CD4-positive, alpha-beta memory T cell (primary cell): ENCODE measurements around the gene OR2T6. TPM values are rescaled to one million over a fixed set of nuclear protein-coding genes. Genes with fewer than 3 reads are reported as not detected.

Experiments
- CTCF ChIA-PET: fragments of 350-600 bp; sonication (Branson Sonifier 250); formaldehyde crosslinking; loops from one replicate; lab custom pipeline; 2021; ENCODE audit warnings: inconsistent platforms; ENCODE audit not compliant: partially characterized antibody; lab: Charles Lee
- POLR2A ChIA-PET: fragments of 350-600 bp; sonication (Branson Sonifier 250); formaldehyde crosslinking; loops from one replicate; lab custom pipeline; 2021; ENCODE audit not compliant: partially characterized antibody; lab: Charles Lee
- DNase-seq, 5 donors: peaks; one replicate each; pipeline versions ENCODE4 v3.0.0 to v3.0.0-alpha.2; 2020 to 2022; ENCODE audit warnings: mixed read lengths in 1 of 5
- H3K27ac ChIP-seq: one replicate; pipeline ENCODE4 v1.7.0; 2013; ENCODE audit warnings: low read depth, low read length
- H3K27me3 ChIP-seq: 2 replicates; pipeline ENCODE4 v1.7.0; 2013; ENCODE audit warnings: mild to moderate bottlenecking, low read length, moderate library complexity; ENCODE audit not compliant: insufficient read depth
- H3K36me3 ChIP-seq: 2 replicates; pipeline ENCODE4 v1.7.0; 2013; ENCODE audit warnings: mild to moderate bottlenecking, low read length, moderate library complexity; ENCODE audit not compliant: insufficient read depth
- H3K4me1 ChIP-seq: 2 replicates; pipeline ENCODE4 v1.7.0; 2013; ENCODE audit warnings: mild to moderate bottlenecking, low read length, moderate library complexity; ENCODE audit not compliant: insufficient read depth
- H3K4me3 ChIP-seq, 2 donors: one replicate each; pipeline ENCODE4 v1.7.0; 2013; ENCODE audit warnings: low read length in 2 of 2, mild to moderate bottlenecking in 1 of 2
- H3K9me3 ChIP-seq, 2 donors: one replicate each; pipeline ENCODE4 v1.7.0; 2013; ENCODE audit warnings: low read length in 2 of 2, control low read depth in 1 of 2; ENCODE audit not compliant: control insufficient read depth in 1 of 2
- H3K27ac Mint-ChIP-seq, 7 donors: one replicate each; pipeline ENCODE4 v1.8.0; 2020 to 2021; ENCODE audit warnings: mixed read lengths in 7 of 7, mild to moderate bottlenecking in 6 of 7, inconsistent platforms in 3 of 7, moderate library complexity in 3 of 7
- H3K27me3 Mint-ChIP-seq, 2 donors: one replicate each; pipeline ENCODE4 v1.8.0; 2020 to 2021; ENCODE audit warnings: mixed read lengths in 2 of 2
- H3K36me3 Mint-ChIP-seq, 2 donors: one replicate each; pipeline ENCODE4 v1.8.0; 2020 to 2021; ENCODE audit warnings: mixed read lengths in 2 of 2, inconsistent platforms in 1 of 2, mild to moderate bottlenecking in 1 of 2
- H3K4me1 Mint-ChIP-seq, 4 donors: one replicate each; pipeline ENCODE4 v1.8.0; 2020 to 2021; ENCODE audit warnings: mixed read lengths in 4 of 4, mild to moderate bottlenecking in 1 of 4
- H3K4me3 Mint-ChIP-seq, 8 donors: one replicate each; pipeline ENCODE4 v1.8.0; 2020 to 2021; ENCODE audit warnings: mixed read lengths in 8 of 8, mild to moderate bottlenecking in 7 of 8, moderate library complexity in 6 of 8, inconsistent platforms in 3 of 8
- H3K9me3 Mint-ChIP-seq, 8 donors: one replicate each; pipeline ENCODE4 v1.8.0; 2020 to 2021; ENCODE audit warnings: mixed read lengths in 8 of 8, mild to moderate bottlenecking in 5 of 8, inconsistent platforms in 3 of 8, moderate library complexity in 1 of 8
- intact Hi-C: fragments of 100-400 bp; cut with micrococcal nuclease; formaldehyde crosslinking; loops from one replicate; pipeline ENCODE4 v1.15.1; 2023
- polyA plus RNA-seq, 2 donors: library from polyadenylated mRNA; unstranded; fragments of 300-500 nt; fragmentation: Illumina TruSeq; gene quantifications; one replicate each; pipeline ENCODE4 v1.2.3, GENCODE V29; 2021
- total RNA-seq, 2 experiments: library from RNA; stranded (reverse); gene quantifications; one replicate each; pipeline ENCODE4 v1.2.3, GENCODE V29; 2021

Gene OR2T6
- total and polyA plus RNA-seq, 4 experiments from 2014 or later = not detected

- DNase-seq = no peak
- CTCF ChIA-PET = no interaction called here
- H3K27me3 ChIP-seq = no peaks in the 10 kb centered on the region
- H3K9me3 ChIP-seq = no peaks in the 10 kb centered on the region
- Mint-ChIP-seq H3K4me1 (peaks cover 0 to 7% (median under 1%) of the 10 kb centered on the region in 4 donors), H3K27ac (no peak overlapping the region), H3K9me3 (peaks cover 0 to 6% (median 0%) of the 10 kb centered on the region in 8 donors), H3K4me3 (no peak overlapping the region), H3K27me3 (peaks cover 0 to 5% of the 10 kb centered on the region in 2 donors), H3K36me3 (no peaks in the 10 kb centered on the region)
- no peaks in the 10 kb centered on the region for H3K36me3 ChIP-seq
- H3K27ac ChIP-seq = no peak overlapping the region
- no peak overlapping the region for H3K4me3 ChIP-seq
- intact Hi-C loops = no loop called here
- POLR2A ChIA-PET = no interaction called here
- H3K4me1 ChIP-seq = no peaks in the 10 kb centered on the region
Observed at GRCh38 chr1:248373761-248374160, 1.8 kb upstream of the OR2T6 start.

- DNase-seq = no peak
- Histone ChIP-seq H3K4me3 (no peak overlapping the region), H3K27me3 (no peaks in the 10 kb centered on the region), H3K4me1 (no peaks in the 10 kb centered on the region), H3K9me3 (no peaks in the 10 kb centered on the region), H3K36me3 (no peaks in the 10 kb centered on the region), H3K27ac (no peak overlapping the region)
- H3K9me3 Mint-ChIP-seq = peaks cover 0 to 1% (median 0%) of the 10 kb centered on the region in 8 donors
- H3K27me3 Mint-ChIP-seq = peaks cover 0 to 7% of the 10 kb centered on the region in 2 donors
- ChIA-PET CTCF (no interaction called here), POLR2A (no interaction called here)
- H3K4me3 Mint-ChIP-seq = no peak overlapping the region
- intact Hi-C loops = no loop called here
- H3K36me3 Mint-ChIP-seq = no peaks in the 10 kb centered on the region
- H3K4me1 Mint-ChIP-seq = peaks cover 0 to 7% (median under 1%) of the 10 kb centered on the region in 4 donors
- no peak overlapping the region for H3K27ac Mint-ChIP-seq
Observed at GRCh38 chr1:248376916-248377315, 1.4 kb downstream of the OR2T6 start.

- H3K27me3 Mint-ChIP-seq = peaks cover 0 to 6% of the 10 kb centered on the region in 2 donors
- Histone ChIP-seq H3K4me1 (no peaks in the 10 kb centered on the region), H3K27ac (no peak overlapping the region), H3K4me3 (no peak overlapping the region), H3K27me3 (no peaks in the 10 kb centered on the region), H3K9me3 (no peaks in the 10 kb centered on the region), H3K36me3 (no peaks in the 10 kb centered on the region)
- no peaks in the 10 kb centered on the region for H3K9me3 Mint-ChIP-seq
- no peak overlapping the region for H3K4me3 Mint-ChIP-seq
- DNase-seq = no peak
- H3K4me1 Mint-ChIP-seq = no peaks in the 10 kb centered on the region
- no peaks in the 10 kb centered on the region for H3K36me3 Mint-ChIP-seq
- POLR2A ChIA-PET = no interaction called here
- CTCF ChIA-PET = no interaction called here
- intact Hi-C loops = no loop called here
- H3K27ac Mint-ChIP-seq = no peak overlapping the region
Observed at GRCh38 chr1:248380854-248381253, 5.3 kb downstream of the OR2T6 start.

GRCh38 chr1:248388426-248388825, 12.9 kb downstream of the OR2T6 start:
- no peak for DNase-seq
- Mint-ChIP-seq H3K36me3 (no peaks in the 10 kb centered on the region), H3K9me3 (peaks cover 0 to 3% (median 0%) of the 10 kb centered on the region in 8 donors), H3K27ac (no peak overlapping the region), H3K4me1 (no peaks in the 10 kb centered on the region), H3K27me3 (peaks cover 11 to 14% of the 10 kb centered on the region in 2 donors), H3K4me3 (no peak overlapping the region)
- CTCF ChIA-PET = no interaction called here
- intact Hi-C loops = no loop called here
- Histone ChIP-seq H3K9me3 (no peaks in the 10 kb centered on the region), H3K36me3 (no peaks in the 10 kb centered on the region), H3K4me3 (no peak overlapping the region), H3K4me1 (no peaks in the 10 kb centered on the region), H3K27ac (no peak overlapping the region), H3K27me3 (no peaks in the 10 kb centered on the region)
- POLR2A ChIA-PET = no interaction called here

GRCh38 chr1:248393050-248393449, 17.5 kb downstream of the OR2T6 start:
- H3K4me1 ChIP-seq = no peaks in the 10 kb centered on the region
- H3K4me3 Mint-ChIP-seq = no peak overlapping the region
- CTCF ChIA-PET = no interaction called here
- H3K27me3 Mint-ChIP-seq = peaks cover 13 to 17% of the 10 kb centered on the region in 2 donors
- no peak overlapping the region for H3K27ac ChIP-seq
- DNase-seq = no peak
- H3K9me3 ChIP-seq = no peaks in the 10 kb centered on the region
- H3K36me3 ChIP-seq = no peaks in the 10 kb centered on the region
- intact Hi-C loops = no loop called here
- H3K4me3 ChIP-seq = no peak overlapping the region
- no peaks in the 10 kb centered on the region for H3K27me3 ChIP-seq
- no peak overlapping the region for H3K27ac Mint-ChIP-seq
- no peaks in the 10 kb centered on the region for H3K36me3 Mint-ChIP-seq
- H3K4me1 Mint-ChIP-seq = no peaks in the 10 kb centered on the region
- H3K9me3 Mint-ChIP-seq = peaks cover 0 to 17% (median 8%) of the 10 kb centered on the region in 8 donors
- POLR2A ChIA-PET = no interaction called here

GRCh38 chr1:248402748-248403147, 27.2 kb downstream of the OR2T6 start, which contains the start of gene OR2T1:
Gene OR2T1 (plus strand): TSS chr1:248403048. CDS start chr1:248406148, 3,100 bp downstream.
- Histone ChIP-seq H3K4me3 (no peak within 1 kb of the TSS), H3K27ac (no peak within 1 kb of the TSS), H3K36me3 (no peaks in the 10 kb centered on the region), H3K9me3 (no peaks in the 10 kb centered on the region), H3K4me1 (no peaks in the 10 kb centered on the region), H3K27me3 (no peaks in the 10 kb centered on the region)
- H3K4me3 Mint-ChIP-seq = no peak within 1 kb of the TSS
- H3K27ac Mint-ChIP-seq = no peak within 1 kb of the TSS
- no peaks in the 10 kb centered on the region for H3K36me3 Mint-ChIP-seq
- ChIA-PET POLR2A (no interaction called here), CTCF (no interaction called here)
- intact Hi-C loops = no loop called here
- no peaks in the 10 kb centered on the region for H3K27me3 Mint-ChIP-seq
- DNase-seq = no peak
- H3K9me3 Mint-ChIP-seq = peaks cover 0 to 3% (median 0%) of the 10 kb centered on the region in 8 donors
- H3K4me1 Mint-ChIP-seq = no peaks in the 10 kb centered on the region

- CTCF ChIA-PET = interaction anchor here (0.5 to 1.9 kb wide), 11 partner anchors 9 to 1257 kb away, joined by 3 to 13 read pairs (median 4); no protein-coding TSS in a partner anchor
- no peaks in the 10 kb centered on the region for H3K4me1 ChIP-seq
- H3K9me3 ChIP-seq = no peaks in the 10 kb centered on the region
- Mint-ChIP-seq H3K27ac (peak overlapping the region in 2 of 7 donors; percentile 0 to 1), H3K27me3 (no peaks in the 10 kb centered on the region), H3K4me1 (no peaks in the 10 kb centered on the region), H3K36me3 (no peaks in the 10 kb centered on the region), H3K4me3 (no peak overlapping the region), H3K9me3 (peaks cover 0 to 6% (median 1%) of the 10 kb centered on the region in 8 donors)
- H3K27me3 ChIP-seq = no peaks in the 10 kb centered on the region
- intact Hi-C loops = loop anchor here (1.0 kb wide), 2 partner anchors 283 to 403 kb away; no protein-coding TSS in a partner anchor
- POLR2A ChIA-PET = no interaction called here
- no peaks in the 10 kb centered on the region for H3K36me3 ChIP-seq
- peak in 3 of 5 donors; percentile 3 to 21 (median 9) for DNase-seq
- H3K4me3 ChIP-seq = no peak overlapping the region
- H3K27ac ChIP-seq = no peak overlapping the region
Observed at GRCh38 chr1:248404024-248404423, 28.5 kb downstream of the OR2T6 start.
